Neural cell (in vitro differentiated cells): ENCODE results near the gene PTPRD. TPM values are rescaled to one million over a fixed set of nuclear protein-coding genes. Genes with fewer than 3 reads are reported as not detected.

Experiments
- H2AFZ ChIP-seq: fragments of 200-600, 300-800 bp; sonication (generic), shearing (Covaris generic); 2 replicates; pipeline ENCODE4 v1.6.0; 2014; ENCODE audit warnings: low read depth, mild to moderate bottlenecking, antibody characterized with exemption, low read length, moderate library complexity
- H3F3A ChIP-seq: fragments of 200-600 bp; shearing (Covaris generic); 2 replicates; pipeline ENCODE4 v1.6.1; 2016; ENCODE audit warnings: mild to moderate bottlenecking, moderate library complexity, mixed read lengths, antibody characterized with exemption, low read length; ENCODE audit not compliant: insufficient read depth, poor library complexity, severe bottlenecking
- H3K27ac ChIP-seq: fragments of 200-600, 300-800 bp; sonication (generic), shearing (Covaris generic); 2 replicates; pipeline ENCODE4 v1.5.1; 2014; ENCODE audit warnings: mild to moderate bottlenecking, low read length, moderate library complexity
- H3K27me3 ChIP-seq: fragments of 300-800, 200-600 bp; sonication (generic), shearing (Covaris generic); 2 replicates; pipeline ENCODE4 v1.6.0; 2014; ENCODE audit warnings: mild to moderate bottlenecking, low read depth, low read length, moderate library complexity; ENCODE audit not compliant: insufficient read depth
- H3K36me3 ChIP-seq: fragments of 300-800, 200-600 bp; sonication (generic), shearing (Covaris generic); 2 replicates; pipeline ENCODE4 v1.5.1; 2014; ENCODE audit warnings: mild to moderate bottlenecking, antibody characterized with exemption, low read length, moderate library complexity; ENCODE audit not compliant: insufficient read depth
- H3K4me2 ChIP-seq: fragments of 300-800, 200-600 bp; sonication (generic), shearing (Covaris generic); 2 replicates; pipeline ENCODE4 v1.6.0; 2014; ENCODE audit warnings: mild to moderate bottlenecking, low read length
- H3K4me3 ChIP-seq: fragments of 300-800, 200-600 bp; sonication (generic), shearing (Covaris generic); 2 replicates; pipeline ENCODE4 v1.5.1; 2014; ENCODE audit warnings: mild to moderate bottlenecking, low read length, moderate library complexity
- H3K79me2 ChIP-seq: fragments of 200-600 bp; shearing (Covaris generic); replicated peaks from 2 replicates; pipeline ENCODE4 v1.6.0; 2014; ENCODE audit warnings: mild to moderate bottlenecking, low read length, moderate library complexity; ENCODE audit not compliant: insufficient read depth
- H3K9ac ChIP-seq: fragments of 300-800, 200-600 bp; sonication (generic), shearing (Covaris generic); 2 replicates; pipeline ENCODE4 v1.6.1; 2016; ENCODE audit warnings: mild to moderate bottlenecking, low read length, mixed read lengths
- H3K9me2 ChIP-seq: fragments of 200-600 bp; shearing (Covaris generic); 2 replicates; pipeline ENCODE4 v1.6.1; 2016; ENCODE audit warnings: mild to moderate bottlenecking, low read length, mixed read lengths; ENCODE audit not compliant: insufficient read depth
- H3K9me3 ChIP-seq: fragments of 200-600, 300-800 bp; sonication (generic), shearing (Covaris generic); 2 replicates; pipeline ENCODE4 v1.6.1; 2016; ENCODE audit warnings: mild to moderate bottlenecking, mixed run types, low read length, moderate library complexity, mixed read lengths
- H4K20me1 ChIP-seq: fragments of 200-600 bp; shearing (Covaris generic); 2 replicates; pipeline ENCODE4 v1.6.1; 2016; ENCODE audit warnings: mild to moderate bottlenecking, mixed run types; ENCODE audit not compliant: insufficient read depth
- CTCF ChIP-seq: fragments of 450-650 bp; IDR thresholded peaks from 2 replicates; pipeline ENCODE4 v1.5.1; 2014; ENCODE audit warnings: antibody characterized with exemption, mild to moderate bottlenecking, moderate library complexity; ENCODE audit not compliant: poor library complexity, severe bottlenecking
- EP300 ChIP-seq: fragments of 450-650 bp; conservative IDR thresholded peaks from 2 replicates; pipeline ENCODE4 v1.6.1; 2014; ENCODE audit warnings: antibody characterized with exemption, mild to moderate bottlenecking, moderate library complexity; ENCODE audit not compliant: poor library complexity, severe bottlenecking
- EZH2 ChIP-seq: fragments of 200-600, 300-800 bp; shearing (Covaris generic), sonication (generic); IDR thresholded peaks from 2 replicates; pipeline ENCODE4 v1.6.1; 2014; ENCODE audit warnings: antibody characterized with exemption, low read length, borderline replicate concordance, mild to moderate bottlenecking; ENCODE audit not compliant: insufficient read depth, poor library complexity, severe bottlenecking
- MXI1 ChIP-seq: fragments of 450-650 bp; conservative IDR thresholded peaks from 2 replicates; pipeline ENCODE4 v1.6.1; 2014; ENCODE audit warnings: antibody characterized with exemption, mild to moderate bottlenecking; ENCODE audit not compliant: poor library complexity, severe bottlenecking
- POLR2AphosphoS5 ChIP-seq: IDR thresholded peaks from 2 replicates; pipeline ENCODE4 v1.6.1; 2012
- RAD21 ChIP-seq: fragments of 450-650 bp; conservative IDR thresholded peaks from 2 replicates; pipeline ENCODE4 v1.6.1; 2014; ENCODE audit warnings: antibody characterized with exemption, mild to moderate bottlenecking, moderate library complexity
- REST ChIP-seq: IDR thresholded peaks from 2 replicates; pipeline ENCODE4 v1.6.1; 2012; ENCODE audit warnings: borderline replicate concordance
- SMC3 ChIP-seq: fragments of 450-650 bp; conservative IDR thresholded peaks from 2 replicates; pipeline ENCODE4 v1.6.1; 2014; ENCODE audit warnings: antibody characterized with exemption, mild to moderate bottlenecking, moderate library complexity; ENCODE audit not compliant: poor library complexity
- TAF1 ChIP-seq: IDR thresholded peaks from 2 replicates; pipeline ENCODE4 v1.6.1; 2012; ENCODE audit warnings: low read depth
- polyA plus RNA-seq: library from polyadenylated mRNA; depleted of rRNA; stranded (reverse); fragments of >200 nt; gene quantifications from 2 replicates; pipeline ENCODE4 v1.2.3, GENCODE V29; 2014

Gene PTPRD
- polyA plus RNA-seq, 1 donor from 2014 or later: 143 TPM

GRCh38 chr9:8751406-8751930 is 1861.3 kb downstream of the PTPRD start:
- peaks cover 28% of the 10 kb centered on the region for H3K79me2 ChIP-seq
- H3K27me3 ChIP-seq: no peaks in the 10 kb centered on the region
- no peaks in the 10 kb centered on the region for H4K20me1 ChIP-seq
- H3K4me3 ChIP-seq: no peak overlapping the region
- H3K9me3 ChIP-seq: no peaks in the 10 kb centered on the region
- H2AFZ ChIP-seq: no peak overlapping the region
- no peaks in the 10 kb centered on the region for H3K9me2 ChIP-seq
- TF ChIP-seq EP300: no peak
- TF ChIP-seq SMC3: no peak
- no peak for TF ChIP-seq CTCF
- TF ChIP-seq TAF1: no peak
- no peak for TF ChIP-seq REST
- TF ChIP-seq RAD21: no peak
- TF ChIP-seq MXI1: no peak
- TF ChIP-seq POLR2AphosphoS5: no peak
- no peak for TF ChIP-seq EZH2
- no peaks in the 10 kb centered on the region for H3K36me3 ChIP-seq
- H3K9ac ChIP-seq: no peak overlapping the region
- H3K4me2 ChIP-seq: no peak overlapping the region
- H3K27ac ChIP-seq: no peak overlapping the region
- H3F3A ChIP-seq: no peaks in the 10 kb centered on the region

- Histone ChIP-seq H3K79me2 (peaks cover 29% of the 10 kb centered on the region), H3K4me2 (no peak overlapping the region)
Observed at GRCh38 chr9:8750639-8751051, 1862.2 kb downstream of the PTPRD start.

More at GRCh38 chr9:8750639-8751051, 1862.2 kb downstream of the PTPRD start:
- Histone ChIP-seq H3F3A (no peaks in the 10 kb centered on the region), H3K9me3 (no peaks in the 10 kb centered on the region), H3K36me3 (no peaks in the 10 kb centered on the region), H4K20me1 (no peaks in the 10 kb centered on the region), H3K9ac (no peak overlapping the region), H3K27me3 (no peaks in the 10 kb centered on the region), H3K9me2 (no peaks in the 10 kb centered on the region), H3K4me3 (no peak overlapping the region), H2AFZ (no peak overlapping the region), H3K27ac (no peak overlapping the region)
- TF ChIP-seq EP300 (no peak), REST (no peak), MXI1 (no peak), SMC3 (no peak)
